NT2/D1 (cell line): ENCODE results near the gene DNAAF5.

Experiments
- SUZ12 ChIP-seq: IDR thresholded peaks from 2 replicates; pipeline ENCODE4 v1.6.1; 2011; ENCODE audit not compliant: insufficient read length, insufficient read depth; ENCODE audit errors: extremely low read depth
- ZNF274 ChIP-seq: IDR thresholded peaks from 2 replicates; pipeline ENCODE4 v1.6.1; 2011; ENCODE audit warnings: mild to moderate bottlenecking, low read depth, low read length

DNA sequence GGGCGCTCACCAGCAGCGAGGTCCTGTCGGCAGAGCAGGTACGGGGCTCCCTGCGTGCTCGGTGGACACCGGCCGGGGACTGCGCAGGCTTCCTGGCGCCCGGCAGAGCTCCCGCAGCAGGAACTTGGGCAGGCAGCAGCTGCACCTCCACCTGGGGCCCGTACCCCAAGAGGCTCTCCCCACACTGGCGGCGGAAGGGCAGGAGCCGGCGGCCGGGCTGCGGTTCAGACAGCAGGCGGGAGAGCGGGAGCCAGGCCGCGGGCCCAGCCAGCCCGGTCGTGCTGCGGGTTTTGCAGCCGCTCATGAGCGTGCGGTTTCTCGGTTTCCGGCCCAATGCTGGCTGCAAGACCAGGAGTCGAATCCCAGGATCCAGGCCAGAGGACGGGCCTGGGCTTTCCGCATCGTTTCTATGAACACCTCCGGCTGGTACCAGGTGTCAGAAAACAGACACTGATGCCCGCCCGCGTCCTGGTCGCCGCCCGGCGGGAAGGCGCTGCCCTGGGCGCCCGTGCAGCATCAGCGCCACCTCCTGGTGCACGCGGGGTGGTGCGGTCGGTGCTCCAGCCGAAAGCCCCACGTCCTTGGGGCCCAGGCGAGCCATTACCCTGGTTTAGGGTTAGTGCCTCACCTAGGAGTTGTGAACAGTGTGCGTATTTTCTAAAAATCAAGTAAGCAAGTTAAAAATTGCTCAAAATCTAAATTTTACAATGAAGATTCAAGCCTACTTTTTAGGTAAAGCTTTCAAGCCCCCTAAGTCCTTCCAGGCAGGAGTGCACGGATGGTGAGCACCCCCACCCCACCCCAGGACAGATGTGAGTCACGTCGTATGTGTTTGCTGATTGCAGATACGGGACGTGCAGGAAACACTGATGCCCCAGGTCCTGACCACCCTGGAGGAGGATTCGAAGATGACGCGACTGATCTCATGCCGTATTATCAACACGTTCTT lies 47.9 kb downstream of the DNAAF5 start:
- TF ChIP-seq ZNF274 (no peak), SUZ12 (no peak)
